Neural cell (in vitro differentiated cells): ENCODE results near the gene ELMO1. TPM values are rescaled to one million over a fixed set of nuclear protein-coding genes. Genes with fewer than 3 reads are reported as not detected.

Experiments
- H2AFZ ChIP-seq: fragments of 200-600, 300-800 bp; sonication (generic), shearing (Covaris generic); 2 replicates; pipeline ENCODE4 v1.6.0; 2014; ENCODE audit warnings: low read depth, mild to moderate bottlenecking, antibody characterized with exemption, low read length, moderate library complexity
- H3F3A ChIP-seq: fragments of 200-600 bp; shearing (Covaris generic); 2 replicates; pipeline ENCODE4 v1.6.1; 2016; ENCODE audit warnings: mild to moderate bottlenecking, moderate library complexity, mixed read lengths, antibody characterized with exemption, low read length; ENCODE audit not compliant: insufficient read depth, poor library complexity, severe bottlenecking
- H3K27ac ChIP-seq: fragments of 200-600, 300-800 bp; sonication (generic), shearing (Covaris generic); 2 replicates; pipeline ENCODE4 v1.5.1; 2014; ENCODE audit warnings: mild to moderate bottlenecking, low read length, moderate library complexity
- H3K27me3 ChIP-seq: fragments of 300-800, 200-600 bp; sonication (generic), shearing (Covaris generic); 2 replicates; pipeline ENCODE4 v1.6.0; 2014; ENCODE audit warnings: mild to moderate bottlenecking, low read depth, low read length, moderate library complexity; ENCODE audit not compliant: insufficient read depth
- H3K36me3 ChIP-seq: fragments of 300-800, 200-600 bp; sonication (generic), shearing (Covaris generic); 2 replicates; pipeline ENCODE4 v1.5.1; 2014; ENCODE audit warnings: mild to moderate bottlenecking, antibody characterized with exemption, low read length, moderate library complexity; ENCODE audit not compliant: insufficient read depth
- H3K4me2 ChIP-seq: fragments of 300-800, 200-600 bp; sonication (generic), shearing (Covaris generic); 2 replicates; pipeline ENCODE4 v1.6.0; 2014; ENCODE audit warnings: mild to moderate bottlenecking, low read length
- H3K4me3 ChIP-seq: fragments of 300-800, 200-600 bp; sonication (generic), shearing (Covaris generic); 2 replicates; pipeline ENCODE4 v1.5.1; 2014; ENCODE audit warnings: mild to moderate bottlenecking, low read length, moderate library complexity
- H3K79me2 ChIP-seq: fragments of 200-600 bp; shearing (Covaris generic); replicated peaks from 2 replicates; pipeline ENCODE4 v1.6.0; 2014; ENCODE audit warnings: mild to moderate bottlenecking, low read length, moderate library complexity; ENCODE audit not compliant: insufficient read depth
- H3K9ac ChIP-seq: fragments of 300-800, 200-600 bp; sonication (generic), shearing (Covaris generic); 2 replicates; pipeline ENCODE4 v1.6.1; 2016; ENCODE audit warnings: mild to moderate bottlenecking, low read length, mixed read lengths
- H3K9me2 ChIP-seq: fragments of 200-600 bp; shearing (Covaris generic); 2 replicates; pipeline ENCODE4 v1.6.1; 2016; ENCODE audit warnings: mild to moderate bottlenecking, low read length, mixed read lengths; ENCODE audit not compliant: insufficient read depth
- H3K9me3 ChIP-seq: fragments of 200-600, 300-800 bp; sonication (generic), shearing (Covaris generic); 2 replicates; pipeline ENCODE4 v1.6.1; 2016; ENCODE audit warnings: mild to moderate bottlenecking, mixed run types, low read length, moderate library complexity, mixed read lengths
- H4K20me1 ChIP-seq: fragments of 200-600 bp; shearing (Covaris generic); 2 replicates; pipeline ENCODE4 v1.6.1; 2016; ENCODE audit warnings: mild to moderate bottlenecking, mixed run types; ENCODE audit not compliant: insufficient read depth
- CTCF ChIP-seq: fragments of 450-650 bp; IDR thresholded peaks from 2 replicates; pipeline ENCODE4 v1.5.1; 2014; ENCODE audit warnings: antibody characterized with exemption, mild to moderate bottlenecking, moderate library complexity; ENCODE audit not compliant: poor library complexity, severe bottlenecking
- EP300 ChIP-seq: fragments of 450-650 bp; conservative IDR thresholded peaks from 2 replicates; pipeline ENCODE4 v1.6.1; 2014; ENCODE audit warnings: antibody characterized with exemption, mild to moderate bottlenecking, moderate library complexity; ENCODE audit not compliant: poor library complexity, severe bottlenecking
- POLR2AphosphoS5 ChIP-seq: IDR thresholded peaks from 2 replicates; pipeline ENCODE4 v1.6.1; 2012
- RAD21 ChIP-seq: fragments of 450-650 bp; conservative IDR thresholded peaks from 2 replicates; pipeline ENCODE4 v1.6.1; 2014; ENCODE audit warnings: antibody characterized with exemption, mild to moderate bottlenecking, moderate library complexity
- SMC3 ChIP-seq: fragments of 450-650 bp; conservative IDR thresholded peaks from 2 replicates; pipeline ENCODE4 v1.6.1; 2014; ENCODE audit warnings: antibody characterized with exemption, mild to moderate bottlenecking, moderate library complexity; ENCODE audit not compliant: poor library complexity
- TAF1 ChIP-seq: IDR thresholded peaks from 2 replicates; pipeline ENCODE4 v1.6.1; 2012; ENCODE audit warnings: low read depth
- polyA plus RNA-seq: library from polyadenylated mRNA; depleted of rRNA; stranded (reverse); fragments of >200 nt; gene quantifications from 2 replicates; pipeline ENCODE4 v1.2.3, GENCODE V29; 2014
- TF ChIP-seq, protein P1 (sequence below): IDR thresholded peaks from 2 replicates; pipeline ENCODE4 v1.6.1; 2012; ENCODE audit warnings: borderline replicate concordance

The ELMO1 gene
- polyA plus RNA-seq, 1 donor from 2014 or later = 12.2 TPM

DNA sequence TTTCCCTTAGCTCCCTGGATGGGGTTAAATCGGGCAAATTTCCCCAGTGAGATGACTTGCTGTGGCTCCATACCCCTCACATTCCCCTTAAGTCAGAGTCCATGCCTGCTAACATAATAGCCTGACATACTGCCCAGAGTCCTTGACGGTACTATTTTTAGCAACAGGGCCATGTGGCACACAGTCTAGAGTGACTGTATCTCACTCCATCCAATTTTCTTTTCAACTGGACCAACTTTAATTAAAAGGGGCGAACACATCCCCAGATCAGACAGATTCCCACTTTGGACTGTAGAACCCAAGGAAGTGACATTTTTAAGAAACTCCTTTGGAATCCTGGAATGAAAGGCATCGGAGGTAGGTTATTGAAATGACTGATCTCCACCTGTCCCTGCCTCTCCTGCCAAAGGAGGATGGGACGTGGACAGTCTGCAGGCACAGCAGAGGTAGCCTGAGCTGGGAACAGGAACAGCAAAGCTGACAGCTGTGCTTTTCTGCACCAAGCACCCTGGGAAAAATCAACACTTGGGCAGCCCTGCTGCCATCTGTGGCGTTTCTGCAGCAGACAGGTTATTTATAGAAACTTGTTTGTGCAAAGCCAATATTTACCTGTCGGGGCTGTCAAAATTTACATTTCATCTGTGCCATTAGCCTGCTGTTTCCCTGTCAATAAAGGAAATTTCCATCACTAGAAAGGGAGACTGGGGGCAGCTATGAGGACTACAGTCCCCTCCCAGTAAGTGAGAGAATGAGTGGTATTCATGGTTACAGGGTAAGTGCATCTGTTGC is 502.9 kb downstream of the ELMO1 start:
- no peaks in the 10 kb centered on the region for H3K79me2 ChIP-seq
- H3K9ac ChIP-seq = no peak overlapping the region
- TF ChIP-seq RAD21 = peak; percentile 27
- TF ChIP-seq POLR2AphosphoS5 = peak; percentile 76
- peak; percentile 37 for TF ChIP-seq CTCF
- TF ChIP-seq, protein P1, sequence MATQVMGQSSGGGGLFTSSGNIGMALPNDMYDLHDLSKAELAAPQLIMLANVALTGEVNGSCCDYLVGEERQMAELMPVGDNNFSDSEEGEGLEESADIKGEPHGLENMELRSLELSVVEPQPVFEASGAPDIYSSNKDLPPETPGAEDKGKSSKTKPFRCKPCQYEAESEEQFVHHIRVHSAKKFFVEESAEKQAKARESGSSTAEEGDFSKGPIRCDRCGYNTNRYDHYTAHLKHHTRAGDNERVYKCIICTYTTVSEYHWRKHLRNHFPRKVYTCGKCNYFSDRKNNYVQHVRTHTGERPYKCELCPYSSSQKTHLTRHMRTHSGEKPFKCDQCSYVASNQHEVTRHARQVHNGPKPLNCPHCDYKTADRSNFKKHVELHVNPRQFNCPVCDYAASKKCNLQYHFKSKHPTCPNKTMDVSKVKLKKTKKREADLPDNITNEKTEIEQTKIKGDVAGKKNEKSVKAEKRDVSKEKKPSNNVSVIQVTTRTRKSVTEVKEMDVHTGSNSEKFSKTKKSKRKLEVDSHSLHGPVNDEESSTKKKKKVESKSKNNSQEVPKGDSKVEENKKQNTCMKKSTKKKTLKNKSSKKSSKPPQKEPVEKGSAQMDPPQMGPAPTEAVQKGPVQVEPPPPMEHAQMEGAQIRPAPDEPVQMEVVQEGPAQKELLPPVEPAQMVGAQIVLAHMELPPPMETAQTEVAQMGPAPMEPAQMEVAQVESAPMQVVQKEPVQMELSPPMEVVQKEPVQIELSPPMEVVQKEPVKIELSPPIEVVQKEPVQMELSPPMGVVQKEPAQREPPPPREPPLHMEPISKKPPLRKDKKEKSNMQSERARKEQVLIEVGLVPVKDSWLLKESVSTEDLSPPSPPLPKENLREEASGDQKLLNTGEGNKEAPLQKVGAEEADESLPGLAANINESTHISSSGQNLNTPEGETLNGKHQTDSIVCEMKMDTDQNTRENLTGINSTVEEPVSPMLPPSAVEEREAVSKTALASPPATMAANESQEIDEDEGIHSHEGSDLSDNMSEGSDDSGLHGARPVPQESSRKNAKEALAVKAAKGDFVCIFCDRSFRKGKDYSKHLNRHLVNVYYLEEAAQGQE = no peak
- TF ChIP-seq SMC3 = no peak
- peak; percentile 97 for TF ChIP-seq EP300
- H3K27me3 ChIP-seq = no peaks in the 10 kb centered on the region
- H2AFZ ChIP-seq = no peak overlapping the region
- H3K9me2 ChIP-seq = no peaks in the 10 kb centered on the region
- H3K9me3 ChIP-seq = no peaks in the 10 kb centered on the region
- no peaks in the 10 kb centered on the region for H4K20me1 ChIP-seq
- H3K27ac ChIP-seq = peak overlapping the region; percentile 32
- H3K4me3 ChIP-seq = peak overlapping the region; percentile 30
- no peaks in the 10 kb centered on the region for H3K36me3 ChIP-seq
- no peaks in the 10 kb centered on the region for H3F3A ChIP-seq
- H3K4me2 ChIP-seq = peak overlapping the region; percentile 42

DNA sequence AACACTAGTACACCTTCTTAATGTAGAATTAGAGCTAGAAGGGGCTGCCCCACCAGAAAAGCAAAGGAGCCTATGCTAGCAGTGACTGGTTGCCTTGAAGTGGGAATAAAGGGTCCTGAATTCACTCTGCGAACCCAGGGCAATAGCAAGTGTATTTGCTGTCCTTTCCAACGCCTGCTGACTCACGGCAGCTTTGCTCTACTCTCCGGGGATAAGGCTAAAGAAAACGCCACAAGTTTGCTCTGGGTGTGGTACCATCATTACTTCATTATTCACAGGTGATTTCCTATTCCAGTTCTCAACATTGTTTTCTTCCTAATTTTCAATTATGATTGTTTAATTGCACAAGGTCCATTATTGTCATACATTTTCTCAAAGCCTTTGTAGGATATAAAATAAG is 503.8 kb downstream of the ELMO1 start:
- Histone ChIP-seq H3K79me2 (no peaks in the 10 kb centered on the region), H2AFZ (no peak overlapping the region), H3K27ac (no peak overlapping the region), H3K9me2 (no peaks in the 10 kb centered on the region), H4K20me1 (no peaks in the 10 kb centered on the region), H3K4me3 (no peak overlapping the region), H3K9ac (no peak overlapping the region), H3K9me3 (no peaks in the 10 kb centered on the region), H3F3A (no peaks in the 10 kb centered on the region), H3K27me3 (no peaks in the 10 kb centered on the region), H3K4me2 (no peak overlapping the region), H3K36me3 (no peaks in the 10 kb centered on the region)
- TF ChIP-seq EP300 (no peak), TAF1 (no peak), SMC3 (no peak), RAD21 (no peak)
